SK-N-SH treated with all-trans-retinoic acid at 6 μM for 48 hours (cell line): ENCODE measurements around the gene EPB41L1.

ENCODE experiments used
- BACH2 ChIP-seq: fragments of 250-450 bp; sonication (Bioruptor Pico); IDR thresholded peaks from 2 replicates; pipeline ENCODE4 v1.9.0; 2021; ENCODE audit warnings: mild to moderate bottlenecking, borderline replicate concordance
- PATZ1 ChIP-seq: fragments of 250-450 bp; sonication (Bioruptor Pico); IDR thresholded peaks from 2 replicates; pipeline ENCODE4 v1.8.0; 2020; ENCODE audit warnings: mild to moderate bottlenecking, moderate library complexity, borderline replicate concordance
- POU6F1 ChIP-seq: fragments of 250-450 bp; sonication (Bioruptor Pico); IDR thresholded peaks from 2 replicates; pipeline ENCODE4 v1.8.0; 2021; ENCODE audit warnings: low read depth, mild to moderate bottlenecking, moderate library complexity, borderline replicate concordance
- RARB ChIP-seq: fragments of 250-450 bp; sonication (Bioruptor Pico); IDR thresholded peaks from 2 replicates; pipeline ENCODE4 v1.8.0; 2021; ENCODE audit warnings: mild to moderate bottlenecking, moderate library complexity
- SNAI2 ChIP-seq: fragments of 250-450 bp; sonication (Bioruptor Pico); IDR thresholded peaks from 2 replicates; pipeline ENCODE4 v1.5.0; 2020; ENCODE audit warnings: mild to moderate bottlenecking, moderate library complexity
- TCF4 ChIP-seq: fragments of 250-450 bp; sonication (Bioruptor Pico); IDR thresholded peaks from 2 replicates; pipeline ENCODE4 v1.8.0; 2021; ENCODE audit warnings: mild to moderate bottlenecking, moderate library complexity, borderline replicate concordance
- ZC3H10 ChIP-seq: fragments of 250-450 bp; sonication (Bioruptor Pico); IDR thresholded peaks from 2 replicates; pipeline ENCODE4 v1.5.1; 2021; ENCODE audit warnings: mild to moderate bottlenecking, moderate library complexity
- ZFP3 ChIP-seq: fragments of 250-450 bp; sonication (Bioruptor Pico); IDR thresholded peaks from 2 replicates; pipeline ENCODE4 v1.5.0; 2020; ENCODE audit warnings: mild to moderate bottlenecking, moderate library complexity
- ZFP30 ChIP-seq: fragments of 450-650 bp; formaldehyde crosslinking; IDR thresholded peaks from 2 replicates; pipeline ENCODE4 v1.5.0; 2022; ENCODE audit warnings: mild to moderate bottlenecking, moderate library complexity
- ZNF70 ChIP-seq: fragments of 450-650 bp; formaldehyde crosslinking; IDR thresholded peaks from 2 replicates; pipeline ENCODE4 v1.5.0; 2020; ENCODE audit warnings: mild to moderate bottlenecking, moderate library complexity
- ZNF8 ChIP-seq: fragments of 450-650 bp; formaldehyde crosslinking; IDR thresholded peaks from 2 replicates; pipeline ENCODE4 v1.5.0; 2020; ENCODE audit warnings: mild to moderate bottlenecking, moderate library complexity

GRCh38 chr20:36264426-36265246 is 110.1 kb downstream of the EPB41L1 start:
- no peak for TF ChIP-seq ZFP3 (CRISPR knock-in tag)
- no peak for TF ChIP-seq RARB (CRISPR knock-in tag)
- no peak for TF ChIP-seq TCF4 (CRISPR knock-in tag)
- TF ChIP-seq SNAI2: no peak
- TF ChIP-seq ZC3H10 (CRISPR knock-in tag): no peak
- no peak for TF ChIP-seq BACH2 (CRISPR knock-in tag)
- TF ChIP-seq ZFP30: no peak
- TF ChIP-seq ZNF70 (CRISPR knock-in tag): no peak
- TF ChIP-seq PATZ1 (CRISPR knock-in tag): no peak
- no peak for TF ChIP-seq POU6F1
- no peak for TF ChIP-seq ZNF8 (CRISPR knock-in tag)
